Esophagus muscularis mucosa (tissue), 4 donors: ENCODE results near the gene GOLGA8A. TPM values are rescaled to one million over a fixed set of nuclear protein-coding genes. Genes with fewer than 3 reads are reported as not detected.
"Not testable (repeated sequence)": the region's sequence is repeated elsewhere in the genome, so short reads cannot be mapped to it uniquely, and the experiment has no call there.

Experiments used
- DNase-seq: peaks from one replicate; pipeline ENCODE4 v3.0.0-alpha.2; 2017; ENCODE audit errors: extremely low spot score
- H3K27ac ChIP-seq, 4 donors: fragments of 200-600 bp; sonication (generic); replicated peaks in 1 of 4; 1 replicate in 3 of 4; 2 replicates in 1 of 4; pipeline ENCODE4 v1.5.1; 2016 to 2019; ENCODE audit warnings: mild to moderate bottlenecking in 1 of 4
- H3K27me3 ChIP-seq, 4 donors: fragments of 200-600 bp; sonication (generic); one replicate each; pipeline versions ENCODE4 v1.5.1 to v1.6.0; 2016 to 2019
- H3K36me3 ChIP-seq, 4 donors: fragments of 200-600 bp; sonication (generic); one replicate each; pipeline ENCODE4 v1.5.1; 2016 to 2019
- H3K4me1 ChIP-seq, 4 donors: fragments of 200-600 bp; sonication (generic); one replicate each; pipeline ENCODE4 v1.5.1; 2016 to 2019
- H3K4me3 ChIP-seq, 4 donors: fragments of 200-600 bp; sonication (generic); 1 replicate in 2 of 4; 2 replicates in 2 of 4; pipeline ENCODE4 v1.5.1; 2016 to 2019; ENCODE audit warnings: mild to moderate bottlenecking in 4 of 4, moderate library complexity in 1 of 4
- H3K9me3 ChIP-seq, 4 donors: fragments of 200-600 bp; sonication (generic); 1 replicate in 3 of 4; 2 replicates in 1 of 4; pipeline ENCODE4 v1.5.1; 2016 to 2019
- POLR2AphosphoS5 ChIP-seq, 2 donors: sonication (generic); formaldehyde crosslinking; IDR thresholded peaks; one replicate each; pipeline ENCODE4 v1.6.1; 2017; ENCODE audit warnings: antibody characterized with exemption in 2 of 2
- WGBS: methylation state at CpG from one replicate; pipeline ENCODE4 v1.1.5; 2018; 5-methylcytosine and 5-hydroxymethylcytosine counted together
- intact Hi-C: fragments of 100-400 bp; cut with DNase I; formaldehyde crosslinking; loops from one replicate; pipeline ENCODE4 v1.15.1; 2023
- total RNA-seq, 4 donors: library from RNA; depleted of rRNA; stranded (reverse); fragments of >200 nt; gene quantifications; one replicate each; pipeline versions ENCODE4 v1.1.0 to v1.2.1, GENCODE V29; 2016

Gene GOLGA8A
- total RNA-seq, 4 donors from 2014 or later, result 13.2 to 35.3 (median 16.4) TPM

GRCh38 chr15:34434627-34435305 lies 2.8 kb downstream of the GOLGA8A start:
- DNase-seq, result no peak

GRCh38 chr15:34433956-34434626 lies 3.5 kb downstream of the GOLGA8A start:
- DNase-seq, H3K4me3 ChIP-seq, H3K27me3 ChIP-seq, H3K27ac ChIP-seq, H3K9me3 ChIP-seq, intact Hi-C loops: not testable (repeated sequence)
- peaks cover 0 to 41% (median 3%) of the 10 kb centered on the region in 4 donors for H3K36me3 ChIP-seq
- peaks cover 0 to 23% (median 18%) of the 10 kb centered on the region in 4 donors for H3K4me1 ChIP-seq
- WGBS, result 83% methylated on average over 10 of the region's 11 CpGs

More at GRCh38 chr15:34434627-34435305, 2.8 kb downstream of the GOLGA8A start:
- intact Hi-C loops, result no loop called here
- Histone ChIP-seq H3K27ac (no peak overlapping the region), H3K27me3 (no peaks in the 10 kb centered on the region), H3K9me3 (no peaks in the 10 kb centered on the region), H3K36me3 (peaks cover 0 to 41% (median 3%) of the 10 kb centered on the region in 4 donors), H3K4me1 (peaks cover 0 to 23% (median 18%) of the 10 kb centered on the region in 4 donors), H3K4me3 (no peak overlapping the region)
- no peak for TF ChIP-seq POLR2AphosphoS5 (IDR thresholded peaks at IDR 0.05)
- 96% methylated on average over 19 of the region's 20 CpGs for WGBS

DNA sequence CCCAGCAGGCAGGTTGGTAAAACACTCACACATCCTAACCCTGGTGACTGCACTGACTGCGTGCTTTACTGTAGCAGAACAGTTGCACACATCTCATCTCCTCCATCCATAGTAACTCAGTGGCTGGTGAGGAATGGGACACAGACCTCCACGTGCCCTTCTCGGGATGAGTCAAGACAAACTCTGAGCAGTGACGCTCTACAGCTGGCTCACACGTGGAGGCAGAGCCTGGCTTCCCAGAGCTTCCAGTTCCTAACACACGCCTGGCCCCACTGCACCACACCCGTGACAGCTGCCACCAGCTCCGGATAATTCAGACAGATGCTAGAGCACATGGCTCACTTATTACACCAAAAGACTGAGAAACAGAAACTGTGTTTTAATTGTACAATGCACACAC lies 7.0 kb downstream of the GOLGA8A start:
- WGBS, result 71% methylated on average over 3 of the region's 8 CpGs
- intact Hi-C loops, H3K9me3 ChIP-seq: not testable (repeated sequence)

GRCh38 chr15:34423425-34424090 lies 14.1 kb downstream of the GOLGA8A start:
- H3K4me1 ChIP-seq, H3K9me3 ChIP-seq, H3K27me3 ChIP-seq, H3K4me3 ChIP-seq, H3K36me3 ChIP-seq, DNase-seq, intact Hi-C loops, H3K27ac ChIP-seq: not testable (repeated sequence)
- WGBS, result 81% methylated on average over 5 of the region's 6 CpGs

More for the DNA sequence above, 7.0 kb downstream of the GOLGA8A start:
- H3K27ac ChIP-seq, H3K4me1 ChIP-seq, DNase-seq, H3K27me3 ChIP-seq, H3K4me3 ChIP-seq: not testable (repeated sequence)
- peaks cover 0 to 41% (median 3%) of the 10 kb centered on the region in 4 donors for H3K36me3 ChIP-seq

GRCh38 chr15:34420953-34421352 lies 16.7 kb downstream of the GOLGA8A start:
- H3K27me3 ChIP-seq, intact Hi-C loops, H3K4me1 ChIP-seq, H3K27ac ChIP-seq, DNase-seq, H3K4me3 ChIP-seq, H3K36me3 ChIP-seq, H3K9me3 ChIP-seq: not testable (repeated sequence)
- no CpG with 5 or more reads among the region's 11 CpGs for WGBS

GRCh38 chr15:34418435-34418834 lies 19.2 kb downstream of the GOLGA8A start:
- H3K9me3 ChIP-seq, intact Hi-C loops: not testable (repeated sequence)

DNA sequence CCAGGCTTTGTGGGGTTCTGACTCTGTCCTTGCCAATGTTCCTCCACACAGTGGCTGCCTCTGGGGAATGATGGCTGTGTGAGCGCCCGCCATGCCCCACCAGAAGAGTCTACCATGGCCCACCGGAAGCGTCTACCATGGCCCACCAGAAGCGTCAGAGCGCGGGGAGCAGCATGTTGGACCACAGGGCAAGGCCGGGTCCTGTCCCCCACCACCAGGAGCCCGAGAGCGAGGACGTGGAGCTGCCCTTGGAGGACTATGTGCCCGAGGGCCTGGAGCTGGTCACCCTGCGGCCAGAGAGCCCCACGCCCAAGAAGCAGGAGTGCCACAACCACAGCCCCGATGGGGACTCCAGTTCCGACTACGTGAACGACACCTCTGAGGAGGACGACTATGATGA lies 28.1 kb downstream of the GOLGA8A start:
- H3K4me1 ChIP-seq, H3K27me3 ChIP-seq, intact Hi-C loops, H3K4me3 ChIP-seq, H3K9me3 ChIP-seq, H3K27ac ChIP-seq, DNase-seq, H3K36me3 ChIP-seq: not testable (repeated sequence)
- WGBS, result no CpG with 5 or more reads among the region's 19 CpGs

More at GRCh38 chr15:34418435-34418834, 19.2 kb downstream of the GOLGA8A start:
- H3K36me3 ChIP-seq, H3K27me3 ChIP-seq, H3K4me3 ChIP-seq, H3K4me1 ChIP-seq, H3K27ac ChIP-seq, DNase-seq: not testable (repeated sequence)
- 86% methylated on average over 8 of the region's 8 CpGs for WGBS

DNA sequence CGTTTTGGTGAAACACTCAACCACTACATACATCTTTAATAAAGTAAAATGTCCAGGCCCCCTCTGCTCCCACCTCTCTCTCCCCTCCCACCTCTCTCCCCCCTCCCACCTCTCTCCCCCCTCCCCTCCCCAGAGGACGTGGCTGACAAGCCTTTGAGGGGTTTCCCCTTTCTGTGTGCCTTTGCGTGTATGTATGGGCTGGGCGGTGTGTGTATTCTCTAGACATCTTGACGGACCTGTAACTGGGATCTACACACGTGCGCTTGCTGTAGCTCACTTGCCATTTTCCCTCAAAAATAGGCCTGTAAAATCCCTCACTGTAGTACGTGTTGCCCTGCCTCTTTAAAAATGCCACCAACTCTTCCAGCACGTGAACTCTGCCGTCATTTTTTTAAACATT lies 28.6 kb downstream of the GOLGA8A start:
- H3K4me3 ChIP-seq, H3K4me1 ChIP-seq, H3K36me3 ChIP-seq, H3K9me3 ChIP-seq, H3K27ac ChIP-seq, H3K27me3 ChIP-seq, intact Hi-C loops, DNase-seq: not testable (repeated sequence)
- no CpG with 5 or more reads among the region's 10 CpGs for WGBS

DNA sequence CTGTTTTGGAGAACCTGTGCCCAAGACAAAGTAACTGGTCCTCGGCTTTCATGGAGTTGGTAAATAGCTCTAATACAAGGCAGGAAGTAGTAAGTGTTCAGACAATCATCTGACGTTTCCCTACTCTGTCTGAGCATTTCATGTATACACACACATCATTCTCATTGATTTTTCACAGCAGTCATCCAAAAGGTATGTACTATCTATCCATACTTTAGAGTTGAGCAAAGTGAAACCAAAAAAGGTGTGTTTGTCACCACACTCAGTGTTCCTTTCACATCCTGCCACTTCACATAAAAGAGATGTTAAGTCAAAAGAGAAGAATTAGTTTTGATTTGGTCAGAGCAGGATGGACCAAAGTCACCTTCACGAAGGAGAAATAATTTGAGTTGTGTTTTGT lies 33.7 kb downstream of the GOLGA8A start:
- H3K27ac ChIP-seq, H3K27me3 ChIP-seq, H3K36me3 ChIP-seq, H3K4me3 ChIP-seq, DNase-seq, intact Hi-C loops, H3K4me1 ChIP-seq, H3K9me3 ChIP-seq: not testable (repeated sequence)
- no CpG with 5 or more reads among the region's 3 CpGs for WGBS

GRCh38 chr15:34403160-34403598 lies 34.4 kb downstream of the GOLGA8A start:
- H3K4me3 ChIP-seq, intact Hi-C loops, H3K9me3 ChIP-seq, H3K4me1 ChIP-seq, H3K36me3 ChIP-seq, H3K27ac ChIP-seq, H3K27me3 ChIP-seq, DNase-seq: not testable (repeated sequence)
- 100% methylated on average over 1 of the region's 4 CpGs for WGBS

- WGBS, result no CpG with 5 or more reads among the region's 6 CpGs
- DNase-seq, H3K36me3 ChIP-seq, intact Hi-C loops, H3K27ac ChIP-seq, H3K4me1 ChIP-seq, H3K27me3 ChIP-seq, H3K4me3 ChIP-seq, H3K9me3 ChIP-seq: not testable (repeated sequence)
Observed at GRCh38 chr15:34397637-34398259, 39.9 kb downstream of the GOLGA8A start.

DNA sequence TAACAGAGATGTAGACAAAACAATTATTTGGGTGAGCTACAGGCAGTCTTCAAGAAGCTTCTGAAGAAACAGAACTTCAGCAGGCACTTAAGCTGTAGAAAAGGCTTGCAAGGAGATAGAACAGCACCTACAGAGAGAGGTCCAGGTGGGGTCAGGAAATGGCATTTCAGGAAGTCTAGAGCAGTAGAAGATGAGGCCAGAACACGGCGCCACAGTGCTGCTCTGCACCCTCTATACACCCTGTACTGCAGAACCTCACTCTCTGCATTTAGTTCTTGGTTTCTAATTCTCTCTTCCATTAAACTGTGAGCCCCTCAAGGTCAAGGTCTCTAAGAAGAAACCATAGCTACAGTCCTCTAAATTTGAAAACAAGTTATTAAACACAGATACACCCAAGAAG lies 44.6 kb downstream of the GOLGA8A start:
- H3K9me3 ChIP-seq, H3K36me3 ChIP-seq, H3K27me3 ChIP-seq, DNase-seq, H3K4me1 ChIP-seq, intact Hi-C loops, H3K4me3 ChIP-seq, H3K27ac ChIP-seq: not testable (repeated sequence)
- WGBS, result no CpG with 5 or more reads among the region's 2 CpGs
